ENCODE results near the gene TTC7B.

GRCh38 chr14:90522571-90523191 lies 293.5 kb downstream of the TTC7B start:
- TF ChIP-seq CTCF (IDR thresholded peaks at IDR 0.05 in 2 of 3, conservative IDR thresholded peaks at IDR 0.05 in 1 of 3; ENCODE audit: control insufficient read depth in 2 of 3, extremely low read depth in 1 of 3, insufficient read depth in 1 of 3, low read depth in 3 of 3, low read length in 3 of 3): no peak
- no peak for TF ChIP-seq BCL11A (IDR thresholded peaks at IDR 0.05; ENCODE audit: low read depth, low read length)
- no peak for TF ChIP-seq POLR2AphosphoS5 (IDR thresholded peaks at IDR 0.05; ENCODE audit: low read length)
- no peak for TF ChIP-seq NR2F1 (conservative IDR thresholded peaks at IDR 0.05)
- TF ChIP-seq CEBPB (IDR thresholded peaks at IDR 0.05; ENCODE audit: borderline replicate concordance in 1 of 2, low read depth in 2 of 2, low read length in 2 of 2): no peak
- TF ChIP-seq YY1 (IDR thresholded peaks at IDR 0.05; ENCODE audit: low read depth, low read length): no peak
- no peak for TF ChIP-seq MAX (IDR thresholded peaks at IDR 0.05; ENCODE audit: low read depth, low read length)
